Neural progenitor cell (in vitro differentiated cells): ENCODE data around the gene TAP2. TPM values are rescaled to one million over a fixed set of nuclear protein-coding genes. Genes with fewer than 3 reads are reported as not detected.

Experiments
- DNase-seq: peaks from one replicate; pipeline ENCODE4 v3.0.0-alpha.2; 2016; ENCODE audit warnings: low spot score
- H2AFZ ChIP-seq: fragments of 200-600 bp; sonication (generic); replicated peaks from 2 replicates; pipeline ENCODE4 v1.6.1; 2016; ENCODE audit warnings: antibody characterized with exemption
- H3F3A ChIP-seq: fragments of 200-600 bp; sonication (generic); 2 replicates; pipeline ENCODE4 v1.6.1; 2016; ENCODE audit warnings: antibody characterized with exemption, low read depth
- H3K27ac ChIP-seq: fragments of 200-600 bp; sonication (generic); 2 replicates; pipeline ENCODE4 v1.5.1; 2016; ENCODE audit warnings: mild to moderate bottlenecking
- H3K27me3 ChIP-seq: fragments of 200-600 bp; sonication (generic); 2 replicates; pipeline ENCODE4 v1.6.1; 2016; ENCODE audit warnings: mild to moderate bottlenecking, moderate library complexity
- H3K36me3 ChIP-seq: fragments of 200-600 bp; sonication (generic); 2 replicates; pipeline ENCODE4 v1.5.1; 2016
- H3K4me1 ChIP-seq: fragments of 200-600 bp; sonication (generic); 2 replicates; pipeline ENCODE4 v1.6.1; 2016; ENCODE audit warnings: mixed run types
- H3K4me2 ChIP-seq: fragments of 200-600 bp; sonication (generic); 2 replicates; pipeline ENCODE4 v1.6.1; 2016
- H3K4me3 ChIP-seq: fragments of 200-600 bp; sonication (generic); 2 replicates; pipeline ENCODE4 v1.5.1; 2016
- H3K79me2 ChIP-seq: fragments of 200-600 bp; sonication (generic); 2 replicates; pipeline ENCODE4 v1.6.1; 2016; ENCODE audit warnings: low read depth
- H3K9ac ChIP-seq: fragments of 200-600 bp; sonication (generic); 2 replicates; pipeline ENCODE4 v1.6.1; 2016
- H3K9me3 ChIP-seq: fragments of 200-600 bp; sonication (generic); 2 replicates; pipeline ENCODE4 v1.5.1; 2016; ENCODE audit warnings: low read depth
- H4K20me1 ChIP-seq: fragments of 200-600 bp; sonication (generic); 2 replicates; pipeline ENCODE4 v1.6.1; 2016; ENCODE audit warnings: low read depth
- H3K27ac Mint-ChIP-seq: 3 replicates; pipeline ENCODE4 v1.8.0; 2021; ENCODE audit warnings: mixed read lengths
- H3K27me3 Mint-ChIP-seq: 2 replicates; pipeline ENCODE4 v1.8.0; 2022; ENCODE audit warnings: low read depth, mild to moderate bottlenecking, inconsistent platforms, moderate library complexity, mixed read lengths; ENCODE audit not compliant: insufficient read depth
- H3K36me3 Mint-ChIP-seq: 3 replicates; pipeline ENCODE4 v1.8.0; 2021; ENCODE audit warnings: mixed read lengths
- H3K4me1 Mint-ChIP-seq: 3 replicates; pipeline ENCODE4 v1.8.0; 2021; ENCODE audit warnings: mixed read lengths
- H3K4me3 Mint-ChIP-seq: 3 replicates; pipeline ENCODE4 v1.8.0; 2021; ENCODE audit warnings: mild to moderate bottlenecking, moderate library complexity, mixed read lengths
- H3K9me3 Mint-ChIP-seq: 3 replicates; pipeline ENCODE4 v1.8.0; 2020; ENCODE audit warnings: mixed read lengths
- EZH2 ChIP-seq: fragments of 200-600 bp; sonication (generic); IDR thresholded peaks from 2 replicates; pipeline ENCODE4 v1.6.1; 2017; ENCODE audit warnings: antibody characterized with exemption, mild to moderate bottlenecking, moderate library complexity
- EZH2phosphoT487 ChIP-seq: fragments of 200-600 bp; sonication (generic); IDR thresholded peaks from 2 replicates; pipeline ENCODE4 v1.6.1; 2017; ENCODE audit warnings: antibody characterized with exemption
- total RNA-seq: library from RNA; depleted of rRNA; stranded (reverse); fragments of >200 nt; gene quantifications from 2 replicates; pipeline ENCODE4 v1.2.3, GENCODE V29; 2015; ENCODE audit warnings: low replicate concordance
- TF ChIP-seq, protein P1 (sequence below): fragments of 200-600 bp; sonication (generic); IDR thresholded peaks from 2 replicates; pipeline ENCODE4 v1.5.1; 2017; ENCODE audit warnings: antibody characterized with exemption, mild to moderate bottlenecking

The TAP2 gene
- 2.8 and 2.9 TPM in 2 replicates for total RNA-seq

DNA sequence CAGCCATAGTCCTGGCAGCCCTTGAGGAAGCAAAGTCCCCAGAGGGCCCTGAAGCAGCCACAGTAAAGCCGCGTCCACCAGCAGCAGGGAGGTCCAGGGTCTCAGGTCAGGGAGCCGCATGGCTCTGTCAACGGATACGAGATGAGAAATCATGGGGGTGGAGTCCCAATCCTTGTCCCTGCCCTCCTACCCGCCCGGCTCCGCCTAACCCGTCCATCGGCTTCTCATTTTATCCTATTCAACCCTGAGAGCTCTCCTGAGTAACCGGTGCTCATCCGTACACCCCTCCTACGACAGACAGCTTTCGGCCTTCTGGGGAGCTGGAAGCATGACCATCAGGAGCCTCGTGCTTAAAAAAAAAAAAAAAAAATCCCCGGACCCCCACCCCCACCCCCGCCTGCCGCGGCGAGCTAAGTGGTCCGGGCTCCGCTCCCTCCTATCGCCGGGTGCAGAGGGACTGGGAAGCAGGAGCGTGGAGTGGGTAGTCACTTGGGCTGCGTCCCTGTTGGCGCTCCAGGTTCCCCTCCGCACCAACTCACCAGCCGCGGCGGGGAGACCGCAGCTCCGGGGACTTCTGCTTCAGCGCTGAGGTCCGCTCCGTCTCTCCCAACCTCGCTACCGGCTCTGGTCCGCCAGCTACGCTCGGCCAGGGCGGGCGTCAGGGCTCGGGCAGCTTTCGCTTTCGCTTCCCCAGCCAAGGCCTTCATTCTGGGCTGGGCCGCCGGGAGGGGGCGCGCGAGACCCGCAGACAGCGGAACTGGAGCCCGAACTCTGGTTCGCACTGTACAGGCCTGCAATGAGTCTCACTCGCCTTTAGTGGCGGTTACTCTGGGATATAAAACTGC, at the start of gene TAP2:
Gene TAP2 (minus strand): TSS at position 626 of the 845 bp plus-strand sequence. CDS start 506 bp downstream, at position 120.
- H3K4me1 Mint-ChIP-seq: peaks cover 6% of the 10 kb centered on the region
- peaks cover 29% of the 10 kb centered on the region for H3K27me3 Mint-ChIP-seq
- peak; percentile 95 for DNase-seq
- no peaks in the 10 kb centered on the region for H3K36me3 ChIP-seq
- H3F3A ChIP-seq: peaks cover 5% of the 10 kb centered on the region
- no peak within 1 kb of the TSS for H3K9ac ChIP-seq
- peak within 1 kb of the TSS; percentile 90 for H3K4me3 Mint-ChIP-seq
- no peaks in the 10 kb centered on the region for H4K20me1 ChIP-seq
- H3K27me3 ChIP-seq: peaks cover 33% of the 10 kb centered on the region
- no peaks in the 10 kb centered on the region for H3K9me3 ChIP-seq
- H3K36me3 Mint-ChIP-seq: no peaks in the 10 kb centered on the region
- H3K27ac Mint-ChIP-seq: peak within 1 kb of the TSS; percentile 40
- no peaks in the 10 kb centered on the region for H3K9me3 Mint-ChIP-seq
- H3K79me2 ChIP-seq: no peaks in the 10 kb centered on the region
- peak within 1 kb of the TSS; percentile 71 for H3K4me2 ChIP-seq
- H3K4me1 ChIP-seq: peaks cover 5% of the 10 kb centered on the region
- TF ChIP-seq, protein P1, sequence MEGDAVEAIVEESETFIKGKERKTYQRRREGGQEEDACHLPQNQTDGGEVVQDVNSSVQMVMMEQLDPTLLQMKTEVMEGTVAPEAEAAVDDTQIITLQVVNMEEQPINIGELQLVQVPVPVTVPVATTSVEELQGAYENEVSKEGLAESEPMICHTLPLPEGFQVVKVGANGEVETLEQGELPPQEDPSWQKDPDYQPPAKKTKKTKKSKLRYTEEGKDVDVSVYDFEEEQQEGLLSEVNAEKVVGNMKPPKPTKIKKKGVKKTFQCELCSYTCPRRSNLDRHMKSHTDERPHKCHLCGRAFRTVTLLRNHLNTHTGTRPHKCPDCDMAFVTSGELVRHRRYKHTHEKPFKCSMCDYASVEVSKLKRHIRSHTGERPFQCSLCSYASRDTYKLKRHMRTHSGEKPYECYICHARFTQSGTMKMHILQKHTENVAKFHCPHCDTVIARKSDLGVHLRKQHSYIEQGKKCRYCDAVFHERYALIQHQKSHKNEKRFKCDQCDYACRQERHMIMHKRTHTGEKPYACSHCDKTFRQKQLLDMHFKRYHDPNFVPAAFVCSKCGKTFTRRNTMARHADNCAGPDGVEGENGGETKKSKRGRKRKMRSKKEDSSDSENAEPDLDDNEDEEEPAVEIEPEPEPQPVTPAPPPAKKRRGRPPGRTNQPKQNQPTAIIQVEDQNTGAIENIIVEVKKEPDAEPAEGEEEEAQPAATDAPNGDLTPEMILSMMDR: peak; percentile 98
- TF ChIP-seq EZH2phosphoT487 (no peak), EZH2 (no peak)
- peak within 1 kb of the TSS; percentile 66 for H2AFZ ChIP-seq
- peak within 1 kb of the TSS; percentile 67 for H3K4me3 ChIP-seq
- H3K27ac ChIP-seq: no peak within 1 kb of the TSS

DNA sequence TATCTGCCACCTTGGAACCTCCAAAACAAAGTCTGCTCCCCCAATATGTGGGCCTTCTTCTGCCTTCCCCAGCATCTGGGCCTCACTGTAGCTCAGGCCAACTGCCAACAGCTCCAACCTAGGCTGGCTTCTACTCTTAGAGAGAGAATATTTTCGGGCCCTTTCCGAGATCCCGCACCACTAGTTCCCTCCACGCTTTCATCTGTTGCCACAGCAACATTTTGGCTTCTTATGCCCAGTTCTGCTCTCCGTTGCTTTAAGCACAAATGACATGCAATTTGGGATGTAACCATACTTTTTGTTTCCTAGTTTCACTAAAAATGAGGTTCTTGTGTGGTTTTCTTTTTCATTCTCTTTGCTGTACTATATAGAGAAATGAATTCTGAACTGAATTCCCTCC, 49.1 kb upstream of the TAP2 start:
- no peak overlapping the region for H2AFZ ChIP-seq
- no peaks in the 10 kb centered on the region for H3K27me3 ChIP-seq
- no peak overlapping the region for H3K4me3 ChIP-seq
- H3F3A ChIP-seq: no peaks in the 10 kb centered on the region
- Mint-ChIP-seq H3K4me3 (no peak overlapping the region), H3K9me3 (no peaks in the 10 kb centered on the region), H3K27ac (no peak overlapping the region), H3K4me1 (no peaks in the 10 kb centered on the region), H3K27me3 (no peaks in the 10 kb centered on the region), H3K36me3 (no peaks in the 10 kb centered on the region)
- no peaks in the 10 kb centered on the region for H3K79me2 ChIP-seq
- H3K36me3 ChIP-seq: no peaks in the 10 kb centered on the region
- DNase-seq: no peak
- H3K9ac ChIP-seq: no peak overlapping the region
- TF ChIP-seq, protein P1: no peak
- TF ChIP-seq EZH2: no peak
- no peak for TF ChIP-seq EZH2phosphoT487
- H4K20me1 ChIP-seq: no peaks in the 10 kb centered on the region
- no peaks in the 10 kb centered on the region for H3K9me3 ChIP-seq
- no peaks in the 10 kb centered on the region for H3K4me1 ChIP-seq
- H3K27ac ChIP-seq: no peak overlapping the region
- H3K4me2 ChIP-seq: no peak overlapping the region

DNA sequence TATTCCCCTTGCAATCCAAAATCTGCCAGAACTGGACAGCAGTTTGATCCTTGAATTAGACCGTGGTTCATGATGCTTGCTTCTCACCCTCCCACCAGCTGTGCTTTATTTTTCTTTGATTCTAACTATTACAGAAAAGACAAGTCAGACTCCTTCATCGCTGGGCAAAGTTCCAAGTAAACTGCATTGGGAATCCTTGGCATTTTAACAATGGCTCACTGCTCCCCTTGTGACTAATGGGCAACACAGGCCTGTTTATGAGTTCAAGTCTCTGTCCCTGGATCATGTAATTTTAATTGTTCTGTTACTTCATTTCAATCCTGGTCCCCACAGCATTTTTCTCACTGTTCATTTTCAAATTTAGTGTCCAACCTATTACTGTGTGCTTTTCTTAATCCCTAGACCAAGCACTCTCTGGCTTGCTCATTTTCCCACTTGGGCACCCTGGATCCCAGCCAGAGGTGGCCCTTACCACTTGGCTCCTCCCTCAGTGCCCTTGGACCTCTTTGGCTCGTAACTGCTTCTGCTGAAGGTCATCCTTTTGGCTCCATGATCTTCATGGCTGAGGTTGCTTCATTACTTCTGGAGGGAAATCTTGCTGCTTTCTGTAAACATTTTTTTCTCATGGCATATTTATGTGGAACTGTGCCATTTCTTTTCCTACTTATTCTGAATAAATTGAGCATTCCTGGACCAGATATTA, 48.3 kb upstream of the TAP2 start:
- H3F3A ChIP-seq: no peaks in the 10 kb centered on the region
- H3K36me3 ChIP-seq: no peaks in the 10 kb centered on the region
- no peak overlapping the region for H3K27ac ChIP-seq
- no peaks in the 10 kb centered on the region for H3K36me3 Mint-ChIP-seq
- TF ChIP-seq EZH2phosphoT487: no peak
- TF ChIP-seq, protein P1: no peak
- no peak for TF ChIP-seq EZH2
- no peak overlapping the region for H3K9ac ChIP-seq
- H3K4me2 ChIP-seq: no peak overlapping the region
- H4K20me1 ChIP-seq: no peaks in the 10 kb centered on the region
- no peaks in the 10 kb centered on the region for H3K27me3 Mint-ChIP-seq
- H2AFZ ChIP-seq: no peak overlapping the region
- DNase-seq: no peak
- no peak overlapping the region for H3K27ac Mint-ChIP-seq
- no peaks in the 10 kb centered on the region for H3K79me2 ChIP-seq
- H3K27me3 ChIP-seq: no peaks in the 10 kb centered on the region
- no peaks in the 10 kb centered on the region for H3K4me1 ChIP-seq
- no peaks in the 10 kb centered on the region for H3K9me3 Mint-ChIP-seq
- H3K9me3 ChIP-seq: no peaks in the 10 kb centered on the region
- no peak overlapping the region for H3K4me3 ChIP-seq
- no peak overlapping the region for H3K4me3 Mint-ChIP-seq
- no peaks in the 10 kb centered on the region for H3K4me1 Mint-ChIP-seq
